K562 (cell line): ENCODE measurements around the gene GJD2.

Experiments
- EHMT2 ChIP-seq: fragments of 450-650 bp; IDR thresholded peaks from 2 replicates; pipeline ENCODE4 v1.6.1; 2018; ENCODE audit warnings: antibody characterized with exemption
- SMC3 ChIP-seq: conservative IDR thresholded peaks from 2 replicates; pipeline ENCODE4 v1.6.1; 2011; ENCODE audit warnings: low read depth, low read length, improper control_type of control experiment; ENCODE audit not compliant: insufficient read depth

- TF ChIP-seq EHMT2, result no peak
- no peak for TF ChIP-seq SMC3
Measured at GRCh38 chr15:34791701-34792100, 36.9 kb upstream of the GJD2 start.
